SKM-1 (cell line): ENCODE results near the gene LZTR1.
"Not testable (repeated sequence)": the region's sequence is repeated elsewhere in the genome, so short reads cannot be mapped to it uniquely, and the experiment has no call there.

Experiments
- DNase-seq: peaks from one replicate; lab custom pipeline; 2025; ENCODE audit not compliant: unreplicated experiment; lab: John Stamatoyannopoulos, UW

LZTR1 gene

GRCh38 chr22:20965104-20965887 lies 16.8 kb upstream of the LZTR1 start:
- DNase-seq = no peak

GRCh38 chr22:20965888-20966855 lies 15.9 kb upstream of the LZTR1 start:
- DNase-seq = no peak

GRCh38 chr22:20966883-20967696 lies 15.0 kb upstream of the LZTR1 start, which contains the start of gene AIFM3:
TSS of gene AIFM3 (plus strand) at chr22:20967255. CDS start at chr22:20967945, 690 bp downstream.
- DNase-seq = no peak

- DNase-seq = no peak
Measured at GRCh38 chr22:20967697-20968211, 14.3 kb upstream of the LZTR1 start.

- peak; percentile 68 for DNase-seq
Measured at GRCh38 chr22:20968281-20968977, 13.7 kb upstream of the LZTR1 start.

GRCh38 chr22:20970939-20971657 lies 11.0 kb upstream of the LZTR1 start:
- DNase-seq = no peak

GRCh38 chr22:20972014-20972694 lies 9.9 kb upstream of the LZTR1 start:
- DNase-seq = not testable (repeated sequence)

- DNase-seq = no peak
Measured at GRCh38 chr22:20972933-20973577, 9.0 kb upstream of the LZTR1 start.

GRCh38 chr22:20973634-20974286 lies 8.3 kb upstream of the LZTR1 start:
- DNase-seq = no peak

- no peak for DNase-seq
Measured at GRCh38 chr22:20974336-20974955, 7.7 kb upstream of the LZTR1 start.

GRCh38 chr22:20975541-20976290 lies 6.4 kb upstream of the LZTR1 start:
- DNase-seq = no peak

- DNase-seq = no peak
Measured at GRCh38 chr22:20976291-20976877, 5.7 kb upstream of the LZTR1 start.

GRCh38 chr22:20977019-20977418 lies 5.1 kb upstream of the LZTR1 start:
- DNase-seq = no peak

- DNase-seq = no peak
Measured at GRCh38 chr22:20977516-20978170, 4.5 kb upstream of the LZTR1 start.

GRCh38 chr22:20978419-20978818 lies 3.7 kb upstream of the LZTR1 start:
- DNase-seq = no peak
